Aorta (tissue), 5 donors: ENCODE results near the gene FA2H. TPM values are rescaled to one million over a fixed set of nuclear protein-coding genes. Genes with fewer than 3 reads are reported as not detected.
"Not testable (repeated sequence)": the region's sequence is repeated elsewhere in the genome, so short reads cannot be mapped to it uniquely, and the experiment has no call there.

Source experiments
- ATAC-seq: fragments of 200-7000 bp; cut with Tn5 transposase; one replicate; pipeline ENCODE4 v1.9.1; 2022; ENCODE audit warnings: moderate library complexity; ENCODE audit not compliant: low FRiP score
- DNase-seq, 2 donors: peaks; one replicate each; pipeline ENCODE4 v3.0.0-alpha.2; 2020
- H3K27ac ChIP-seq, 2 donors: one replicate each; pipeline ENCODE4 v1.5.1; 2013; ENCODE audit warnings: low read length in 2 of 2, mild to moderate bottlenecking in 2 of 2, moderate library complexity in 2 of 2, control low read depth in 1 of 2, inconsistent platforms in 1 of 2, low read depth in 1 of 2
- H3K27me3 ChIP-seq, 2 donors: one replicate each; pipeline ENCODE4 v1.6.1; 2013; ENCODE audit warnings: control low read depth in 1 of 2, low read length in 1 of 2, mild to moderate bottlenecking in 1 of 2, moderate library complexity in 1 of 2; ENCODE audit not compliant: insufficient read depth in 2 of 2, control insufficient read depth in 1 of 2
- H3K36me3 ChIP-seq, 2 donors: one replicate each; pipeline ENCODE4 v1.6.1; 2013; ENCODE audit warnings: control low read depth in 1 of 2, low read length in 1 of 2, mild to moderate bottlenecking in 1 of 2; ENCODE audit not compliant: insufficient read depth in 2 of 2, control insufficient read depth in 1 of 2
- H3K4me1 ChIP-seq, 2 donors: one replicate each; pipeline ENCODE4 v1.6.1; 2013; ENCODE audit warnings: low read length in 2 of 2, control low read depth in 1 of 2, mild to moderate bottlenecking in 1 of 2, moderate library complexity in 1 of 2; ENCODE audit not compliant: insufficient read depth in 2 of 2, control insufficient read depth in 1 of 2
- H3K4me3 ChIP-seq, 2 donors: one replicate each; pipeline ENCODE4 v1.5.1; 2013; ENCODE audit warnings: low read length in 2 of 2, control low read depth in 1 of 2, mild to moderate bottlenecking in 1 of 2
- H3K9me3 ChIP-seq: one replicate; pipeline ENCODE4 v1.6.1; 2013; ENCODE audit warnings: mild to moderate bottlenecking, low read length; ENCODE audit not compliant: control insufficient read depth
- WGBS, 2 donors: extraction: QIAGEN DNeasy Blood & Tissue Kit; methylation state at CpG; one replicate each; pipeline ENCODE4 v1.1.7; 2013; 5-methylcytosine and 5-hydroxymethylcytosine counted together
- intact Hi-C, 2 donors: fragments of 100-400 bp; cut with DNase I; formaldehyde crosslinking; loops; one replicate each; pipeline versions ENCODE4 v1.14.2 to v1.15.0; 2022
- polyA plus RNA-seq, 2 donors: library from polyadenylated mRNA; stranded (reverse); fragments of 200-250 nt; gene quantifications; one replicate each; pipeline ENCODE4 v1.2.3, GENCODE V29; 2013
- total RNA-seq, 2 donors: library from RNA; stranded (reverse); fragmentation: NEBNext Ultra II Directional; extraction: Animal tissue kit (Norgen Biotek cat#: 25700); gene quantifications; one replicate each; pipeline ENCODE4 v1.2.1, GENCODE V29; 2021
- donor health status: healthy with polysubstance abuse.
- donor health status: Bipolar disorder and iron deficiency.
- donor health status: DM: no; HTN: no; CAD: no.
- donor health status: DM: no; HTN: no; CAD: no.
- donor health status: DM: yes; HTN: yes; CAD: no.

FA2H gene
- total and polyA plus RNA-seq, 4 donors, result 0.49 to 1.9 (median 0.54) TPM; not detected in 1

DNA sequence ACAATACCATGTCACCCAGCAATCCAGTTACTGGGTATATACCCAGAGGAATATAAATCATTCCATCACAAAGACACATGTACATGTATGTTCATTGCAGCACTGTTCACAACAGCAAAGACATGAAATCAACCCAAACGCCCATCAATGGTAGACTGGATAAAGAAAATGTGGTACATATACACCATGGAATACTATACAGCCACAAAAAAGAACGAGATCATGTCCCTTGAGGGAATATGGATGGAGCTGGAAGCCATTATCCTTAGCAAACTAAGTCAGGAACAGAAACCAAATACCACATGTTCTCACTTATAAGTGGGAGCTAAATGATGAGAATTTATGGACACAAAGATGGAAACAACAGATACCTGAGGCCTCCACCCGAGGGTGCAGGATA lies 10.4 kb downstream of the FA2H start:
- H3K9me3 ChIP-seq, H3K4me3 ChIP-seq, H3K27me3 ChIP-seq, ATAC-seq, H3K36me3 ChIP-seq, H3K27ac ChIP-seq, H3K4me1 ChIP-seq, DNase-seq, intact Hi-C loops: not testable (repeated sequence)
- 71 to 72% methylated on average over 3 of the region's 3 CpGs for WGBS, 2 donors

DNA sequence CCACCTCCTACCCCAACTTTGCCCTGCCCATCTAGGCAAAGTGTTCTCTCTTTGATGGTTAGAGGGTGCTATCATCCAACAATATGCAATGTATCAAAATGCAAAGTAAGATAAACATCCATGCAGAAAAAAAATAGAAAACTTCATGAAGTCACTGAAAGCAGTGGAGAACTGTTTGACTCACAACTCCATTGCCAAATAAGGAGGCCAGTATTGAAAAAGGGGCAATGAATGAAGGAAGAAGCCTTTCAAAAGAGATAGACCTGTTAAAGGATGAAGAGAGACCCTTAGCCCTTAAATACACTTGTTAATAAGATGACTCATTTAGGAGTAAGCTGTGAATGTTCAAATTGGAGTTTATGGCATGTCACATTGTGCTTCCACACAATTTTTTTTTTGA lies 13.0 kb downstream of the FA2H start:
- H3K27me3 ChIP-seq, result no peaks in the 10 kb centered on the region
- intact Hi-C loops, result no loop called here
- no peak overlapping the region for H3K27ac ChIP-seq
- DNase-seq, result no peak
- H3K4me1 ChIP-seq, result no peaks in the 10 kb centered on the region
- H3K9me3 ChIP-seq, result no peaks in the 10 kb centered on the region
- no peak for ATAC-seq
- no peaks in the 10 kb centered on the region for H3K36me3 ChIP-seq
- H3K4me3 ChIP-seq, result no peak overlapping the region

DNA sequence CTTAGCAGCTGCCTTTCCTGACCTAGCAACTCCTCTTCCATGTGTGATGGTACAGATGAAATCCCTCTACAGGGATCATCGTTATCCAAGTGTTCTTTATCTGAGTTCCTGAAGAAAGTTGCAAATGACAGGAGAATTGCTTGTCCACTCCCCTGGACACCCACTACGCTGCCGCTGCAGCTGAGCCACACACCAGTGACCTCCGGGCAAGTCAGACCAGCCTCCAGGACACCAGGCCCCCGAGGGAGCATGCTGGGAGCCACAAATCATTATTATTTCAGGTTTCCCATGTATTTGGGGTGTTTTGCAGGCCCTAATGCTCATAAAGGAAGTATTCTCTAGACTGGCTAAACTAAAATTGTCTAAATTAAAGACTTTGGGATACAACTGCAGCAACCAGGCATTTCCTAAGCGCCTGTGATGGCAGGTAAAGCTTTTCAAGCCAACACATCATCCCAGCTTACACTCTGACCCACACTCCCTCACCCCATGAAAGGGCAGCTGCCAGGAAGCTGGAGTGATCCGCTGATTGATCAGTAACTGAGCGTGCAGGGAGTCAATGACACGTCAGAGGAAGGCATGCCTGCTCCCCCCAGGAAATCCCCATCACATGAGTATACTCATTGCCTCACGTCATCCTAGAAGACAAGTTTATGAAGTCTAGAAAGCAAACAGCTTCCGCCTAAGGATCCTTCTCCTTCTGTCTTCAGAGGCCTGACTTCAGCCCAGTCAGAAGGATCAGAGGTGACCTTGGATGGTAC lies 14.4 kb downstream of the FA2H start:
- intact Hi-C loops, result no loop called here
- Histone ChIP-seq H3K9me3 (no peaks in the 10 kb centered on the region), H3K27me3 (no peaks in the 10 kb centered on the region), H3K4me3 (no peak overlapping the region), H3K4me1 (no peaks in the 10 kb centered on the region), H3K36me3 (no peaks in the 10 kb centered on the region), H3K27ac (no peak overlapping the region)
- no peak for ATAC-seq
- WGBS, 2 donors, result 56 to 61% methylated on average over 11 of the region's 11 CpGs
- DNase-seq, result peak in 1 of 2 donors; percentile 64

DNA sequence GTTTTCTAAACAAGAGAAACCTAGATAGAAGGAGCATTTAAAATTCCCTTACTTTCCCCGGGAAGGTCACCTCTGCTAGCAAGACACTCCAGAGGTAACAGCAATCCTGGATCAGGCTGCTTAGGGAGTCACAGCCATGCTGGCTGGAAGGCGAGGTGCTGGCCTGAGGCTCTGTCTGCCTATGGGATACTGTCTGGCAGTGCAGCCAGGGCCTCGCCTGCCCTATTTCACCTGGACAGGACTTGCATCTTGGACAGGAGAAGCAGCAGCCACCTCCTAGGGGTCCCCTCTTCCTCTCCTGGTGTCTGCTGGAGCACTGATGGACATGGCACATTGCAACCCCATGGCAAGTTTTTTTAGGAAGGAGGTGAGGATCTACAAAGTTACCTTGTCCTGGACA lies 15.1 kb downstream of the FA2H start:
- H3K27me3 ChIP-seq, result no peaks in the 10 kb centered on the region
- peak in 1 of 2 donors; percentile 35 for DNase-seq
- H3K36me3 ChIP-seq, result no peaks in the 10 kb centered on the region
- intact Hi-C loops, result no loop called here
- ATAC-seq, result no peak
- H3K4me3 ChIP-seq, result no peak overlapping the region
- no peaks in the 10 kb centered on the region for H3K4me1 ChIP-seq
- H3K27ac ChIP-seq, result no peak overlapping the region
- no peaks in the 10 kb centered on the region for H3K9me3 ChIP-seq
- 94 to 95% methylated on average over 3 of the region's 3 CpGs for WGBS, 2 donors

DNA sequence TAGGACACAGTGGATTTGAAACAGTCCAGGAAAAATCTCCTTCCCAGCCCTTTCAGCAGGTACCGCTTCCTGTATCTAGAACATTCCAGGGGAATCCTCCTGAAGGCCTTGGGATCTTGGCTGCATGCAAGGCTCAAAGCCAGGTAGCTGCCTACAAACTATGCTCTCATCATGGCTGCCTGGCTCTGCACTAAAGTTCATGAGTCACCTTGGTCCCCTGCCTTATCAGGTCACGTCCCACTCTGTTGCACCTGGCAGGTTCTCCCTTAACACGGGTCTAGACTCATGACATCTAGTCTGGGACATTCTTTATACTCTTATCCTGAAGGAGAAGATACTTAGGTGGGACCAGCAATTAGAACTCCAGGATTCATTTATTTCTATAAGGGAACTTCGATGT lies 15.8 kb downstream of the FA2H start:
- Histone ChIP-seq H3K4me3 (no peak overlapping the region), H3K4me1 (no peaks in the 10 kb centered on the region), H3K9me3 (no peaks in the 10 kb centered on the region), H3K27ac (no peak overlapping the region), H3K36me3 (no peaks in the 10 kb centered on the region), H3K27me3 (no peaks in the 10 kb centered on the region)
- intact Hi-C loops, result no loop called here
- ATAC-seq (no peak), DNase-seq (no peak)
- 82% methylated on average over 4 of the region's 4 CpGs for WGBS, 2 donors

DNA sequence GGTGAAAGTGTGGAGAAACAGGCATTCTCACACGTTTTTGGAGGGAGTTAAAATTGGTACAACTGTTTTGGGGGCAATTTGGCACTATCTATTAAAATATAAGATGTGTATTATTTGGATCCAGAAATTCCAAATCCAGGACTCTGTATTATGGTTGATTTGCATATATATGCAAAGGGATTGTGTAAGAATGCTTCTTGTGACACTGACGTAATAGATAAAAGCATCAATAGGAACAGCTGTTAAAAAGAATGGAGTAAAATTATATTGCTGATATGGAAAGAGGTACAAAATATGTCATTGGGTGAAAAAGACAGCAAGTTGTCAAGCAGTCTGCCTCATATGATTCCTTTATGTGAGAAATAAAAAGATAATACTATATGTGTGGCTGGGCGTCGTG lies 17.3 kb downstream of the FA2H start:
- Histone ChIP-seq H3K4me1 (no peaks in the 10 kb centered on the region), H3K36me3 (no peaks in the 10 kb centered on the region), H3K9me3 (no peaks in the 10 kb centered on the region), H3K27me3 (no peaks in the 10 kb centered on the region), H3K4me3 (no peak overlapping the region), H3K27ac (no peak overlapping the region)
- ATAC-seq (no peak), DNase-seq (no peak)
- WGBS, 2 donors, result 69% methylated on average over 4 of the region's 4 CpGs
- intact Hi-C loops, result no loop called here

DNA sequence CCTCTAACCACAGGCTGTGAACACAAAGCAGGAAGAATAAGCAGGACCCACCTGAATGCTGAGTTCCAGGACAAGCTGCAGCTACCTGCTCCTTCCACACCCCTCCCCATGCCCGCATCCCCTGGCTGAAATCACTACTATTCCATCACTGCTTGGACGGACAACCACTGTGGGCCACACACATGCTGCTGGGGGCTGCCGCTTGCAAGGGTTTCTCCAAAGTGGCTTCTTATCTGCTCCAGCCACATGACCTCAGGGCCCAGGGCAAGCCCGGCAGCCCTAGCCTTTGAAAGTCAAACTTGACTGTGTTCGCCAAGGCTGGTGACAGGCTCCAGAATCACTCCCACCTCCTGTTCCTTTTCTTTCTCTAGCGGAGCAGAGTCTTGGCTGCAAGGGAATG lies 18.4 kb downstream of the FA2H start:
- Histone ChIP-seq H3K27me3 (no peaks in the 10 kb centered on the region), H3K36me3 (no peaks in the 10 kb centered on the region), H3K9me3 (no peaks in the 10 kb centered on the region), H3K4me1 (no peaks in the 10 kb centered on the region), H3K27ac (no peak overlapping the region), H3K4me3 (no peak overlapping the region)
- WGBS, 2 donors, result 52 to 63% methylated on average over 6 of the region's 6 CpGs
- ATAC-seq (no peak), DNase-seq (peak in 1 of 2 donors; percentile 42)
- intact Hi-C loops, result no loop called here

DNA sequence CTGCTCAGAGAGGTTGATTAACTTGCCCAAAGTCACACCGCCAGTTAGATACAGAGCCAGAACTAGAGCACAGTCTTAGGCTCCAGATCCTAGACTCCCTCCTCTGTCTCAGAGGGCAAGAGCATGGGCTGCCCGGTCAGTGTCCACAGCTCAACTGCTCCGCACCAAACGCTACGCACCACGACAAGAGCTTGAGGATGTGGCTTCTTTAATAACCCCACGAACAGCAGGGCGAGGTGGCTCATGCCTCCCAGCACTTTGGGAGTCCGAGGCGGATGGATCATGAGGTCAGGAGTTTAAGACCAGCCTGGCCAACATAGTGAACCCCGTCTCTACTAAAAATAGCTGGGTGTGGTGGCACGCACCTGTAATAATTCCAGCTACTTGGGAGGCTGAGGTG lies 21.4 kb downstream of the FA2H start:
- DNase-seq, result peak in 1 of 2 donors; percentile 37
- Histone ChIP-seq H3K36me3 (no peaks in the 10 kb centered on the region), H3K4me1 (no peaks in the 10 kb centered on the region), H3K27ac (no peak overlapping the region), H3K9me3 (no peaks in the 10 kb centered on the region), H3K4me3 (no peak overlapping the region), H3K27me3 (no peaks in the 10 kb centered on the region)
- intact Hi-C loops, result no loop called here
- 86 to 88% methylated on average over 12 of the region's 12 CpGs for WGBS, 2 donors
- no peak for ATAC-seq

DNA sequence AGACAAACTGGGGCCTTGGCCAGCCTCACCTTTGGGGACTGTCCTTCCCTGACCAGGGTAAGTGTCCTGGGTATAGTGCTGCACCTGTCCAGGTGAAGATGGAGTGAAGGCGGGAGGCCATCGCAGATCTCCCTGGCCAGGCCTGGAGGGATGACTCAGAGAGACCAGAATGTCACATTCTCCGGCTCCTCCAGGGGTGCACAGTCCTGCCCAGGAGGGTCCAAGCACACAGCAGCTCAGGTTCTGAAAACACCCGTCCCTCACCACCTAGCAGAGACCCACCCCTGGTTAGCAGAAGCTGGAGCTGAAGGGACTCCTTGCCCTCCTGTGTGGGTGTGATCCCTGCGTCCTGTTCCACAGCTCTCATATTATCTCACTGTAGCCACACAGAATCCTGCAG lies 21.9 kb downstream of the FA2H start:
- no peaks in the 10 kb centered on the region for H3K36me3 ChIP-seq
- no peak for ATAC-seq
- intact Hi-C loops, result no loop called here

More for the DNA sequence above, 21.9 kb downstream of the FA2H start:
- DNase-seq, result peak in 1 of 2 donors; percentile 51
- no peaks in the 10 kb centered on the region for H3K9me3 ChIP-seq
- no peaks in the 10 kb centered on the region for H3K27me3 ChIP-seq
- H3K4me1 ChIP-seq, result no peaks in the 10 kb centered on the region
- H3K4me3 ChIP-seq, result no peak overlapping the region
- 82 to 87% methylated on average over 5 of the region's 5 CpGs for WGBS, 2 donors
- no peak overlapping the region for H3K27ac ChIP-seq
